Lower leg skin (tissue), 4 donors: ENCODE data around the gene GALT. TPM values are rescaled to one million over a fixed set of nuclear protein-coding genes. Genes with fewer than 3 reads are reported as not detected.

Experiments
- DNase-seq, 2 donors: peaks; one replicate each; pipeline ENCODE4 v3.0.0-alpha.2; 2019; ENCODE audit warnings: low spot score in 2 of 2
- H3K4me3 ChIP-seq: fragments of 200-600 bp; sonication (generic); 2 replicates; pipeline ENCODE4 v1.5.1; 2017; ENCODE audit warnings: mild to moderate bottlenecking, low read depth; ENCODE audit not compliant: poor library complexity, severe bottlenecking
- CTCF ChIP-seq, 3 donors: fragments of 450-650 bp; IDR thresholded peaks; one replicate each; pipeline ENCODE4 v1.5.1; 2016; ENCODE audit warnings: antibody characterized with exemption in 3 of 3, mild to moderate bottlenecking in 3 of 3, moderate library complexity in 2 of 3
- POLR2A ChIP-seq, 2 donors: fragments of 450-650 bp; IDR thresholded peaks; one replicate each; pipeline ENCODE4 v1.6.1; 2016 to 2017; ENCODE audit warnings: antibody characterized with exemption in 2 of 2, mild to moderate bottlenecking in 1 of 2, moderate library complexity in 1 of 2
- WGBS, 2 donors: methylation state at CpG; one replicate each; pipeline ENCODE4 v1.1.5; 2018; 5-methylcytosine and 5-hydroxymethylcytosine counted together
- intact Hi-C: fragments of 100-400 bp; cut with DNase I; formaldehyde crosslinking; loops from one replicate; pipeline ENCODE4 v1.15.0; 2023; ENCODE audit warnings: low total_unique reads
- total RNA-seq, 4 donors: library from RNA; depleted of rRNA; stranded (reverse); fragments of >200 nt; gene quantifications; one replicate each; pipeline ENCODE4 v1.1.0, GENCODE V29; 2016

Gene GALT
- total RNA-seq, 4 donors from 2014 or later, result 41.2 to 84.9 (median 55.5) TPM

- 2 to 3% methylated on average over 15 of the region's 15 CpGs for WGBS, 2 donors
- peak in 1 of 3 donors; percentile 28 for TF ChIP-seq CTCF (IDR thresholded peaks at IDR 0.05)
- no peak for TF ChIP-seq POLR2A (IDR thresholded peaks at IDR 0.05)
- no peak overlapping the region for H3K4me3 ChIP-seq
- intact Hi-C loops, result no loop called here
- peak; percentile 83 to 97 for DNase-seq
These were observed 33.6 kb upstream of the GALT start for GRCh38 chr9:34612788-34613390.

GRCh38 chr9:34615132-34615531, 31.3 kb upstream of the GALT start:
- WGBS, 2 donors, result 74 to 86% methylated on average over 2 of the region's 2 CpGs
- intact Hi-C loops, result no loop called here
- DNase-seq, result no peak
- TF ChIP-seq CTCF (IDR thresholded peaks at IDR 0.05) (no peak), POLR2A (IDR thresholded peaks at IDR 0.05) (no peak)
- H3K4me3 ChIP-seq, result no peak overlapping the region

- peak; percentile 95 to 98 for DNase-seq
- intact Hi-C loops, result no loop called here
- 6 to 9% methylated on average over 19 to 31 of the region's 43 CpGs for WGBS, 2 donors
- TF ChIP-seq POLR2A (IDR thresholded peaks at IDR 0.05) (no peak), CTCF (IDR thresholded peaks at IDR 0.05) (no peak)
- peak within 1 kb of the TSS; percentile 59 for H3K4me3 ChIP-seq
These were observed 26.1 kb upstream of the GALT start, which contains the start of gene DCTN3 for GRCh38 chr9:34620061-34620994. Gene DCTN3, minus strand, starts transcription at chr9:34620495. Its CDS starts 31 bp downstream, at chr9:34620464.

- DNase-seq, result no peak
- intact Hi-C loops, result no loop called here
- H3K4me3 ChIP-seq, result no peak overlapping the region
- TF ChIP-seq POLR2A (IDR thresholded peaks at IDR 0.05), result no peak
- no peak for TF ChIP-seq CTCF (IDR thresholded peaks at IDR 0.05)
- WGBS, 2 donors, result 29 to 40% methylated on average over 35 to 46 of the region's 63 CpGs
These were observed 22.9 kb upstream of the GALT start for GRCh38 chr9:34623374-34624235.

GRCh38 chr9:34624475-34625185, 21.8 kb upstream of the GALT start:
- DNase-seq, result no peak
- intact Hi-C loops, result no loop called here
- no peak for TF ChIP-seq POLR2A (IDR thresholded peaks at IDR 0.05)
- TF ChIP-seq CTCF (IDR thresholded peaks at IDR 0.05), result no peak
- H3K4me3 ChIP-seq, result no peak overlapping the region
- 48 to 65% methylated on average over 32 to 34 of the region's 39 CpGs for WGBS, 2 donors
